Colonic mucosa (tissue), 4 donors: Measurements from ENCODE around the gene SBK3. TPM values are rescaled to one million over a fixed set of nuclear protein-coding genes. Genes with fewer than 3 reads are reported as not detected.

Source experiments
- DNase-seq: peaks from one replicate; pipeline ENCODE4 v3.0.0-alpha.2; 2020
- H3K27ac ChIP-seq: fragments of 200-600 bp; one replicate; pipeline ENCODE4 v1.8.0; 2021
- H3K27me3 ChIP-seq: fragments of 200-600 bp; one replicate; pipeline ENCODE4 v1.8.0; 2021
- H3K36me3 ChIP-seq: fragments of 200-600 bp; one replicate; pipeline ENCODE4 v1.8.0; 2021
- H3K4me1 ChIP-seq: fragments of 200-600 bp; one replicate; pipeline ENCODE4 v1.8.0; 2021; ENCODE audit warnings: mild to moderate bottlenecking
- H3K4me3 ChIP-seq: fragments of 200-600 bp; one replicate; pipeline ENCODE4 v1.8.0; 2021
- H3K9ac ChIP-seq, 2 donors: one replicate each; pipeline ENCODE4 v1.7.0; 2013; ENCODE audit warnings: control low read depth in 2 of 2, low read depth in 2 of 2, low read length in 2 of 2
- H3K9me3 ChIP-seq: fragments of 200-600 bp; one replicate; pipeline ENCODE4 v1.8.0; 2021
- CTCF ChIP-seq: fragments of 200-600 bp; IDR thresholded peaks from one replicate; pipeline ENCODE4 v1.8.0; 2022; ENCODE audit warnings: antibody characterized with exemption, mild to moderate bottlenecking
- intact Hi-C: fragments of 100-400 bp; cut with DNase I; formaldehyde crosslinking; loops from one replicate; pipeline ENCODE4 v1.14.1; 2022
- total RNA-seq, 2 donors: library from RNA; stranded (reverse); fragmentation: NEBNext Ultra II Directional in 1 of 2; extraction: Animal tissue kit (Norgen Biotek cat#: 25700) in 1 of 2; gene quantifications; one replicate each; pipeline ENCODE4 v1.2.1, GENCODE V29; 2021
- donor health status: healthy.
- donor health status: DM: no; HTN: no; CAD: no.
- donor health status: DM: no; HTN: no; CAD: no.

Gene SBK3
- not detected for total RNA-seq

- no peak for DNase-seq
- Histone ChIP-seq H3K36me3 (no peaks in the 10 kb centered on the region), H3K27me3 (no peaks in the 10 kb centered on the region), H3K9me3 (no peaks in the 10 kb centered on the region), H3K27ac (no peak within 1 kb of the TSS), H3K4me1 (no peaks in the 10 kb centered on the region), H3K4me3 (no peak within 1 kb of the TSS), H3K9ac (no peak within 1 kb of the TSS)
- intact Hi-C loops: no loop called here
- no peak for TF ChIP-seq CTCF
These were observed at the start of gene SBK3 for GRCh38 chr19:55545443-55545842. Gene SBK3 (minus strand): TSS chr19:55545543. CDS start chr19:55545543, 0 bp downstream.

- H3K4me3 ChIP-seq: no peak overlapping the region
- no peak overlapping the region for H3K9ac ChIP-seq
- TF ChIP-seq CTCF: no peak
- intact Hi-C loops: no loop called here
- no peak overlapping the region for H3K27ac ChIP-seq
- no peaks in the 10 kb centered on the region for H3K9me3 ChIP-seq
- H3K27me3 ChIP-seq: no peaks in the 10 kb centered on the region
- no peaks in the 10 kb centered on the region for H3K36me3 ChIP-seq
- no peak for DNase-seq
- H3K4me1 ChIP-seq: no peaks in the 10 kb centered on the region
These were observed 47.9 kb upstream of the SBK3 start for GRCh38 chr19:55593096-55593772.

- Histone ChIP-seq H3K4me3 (no peak overlapping the region), H3K4me1 (no peaks in the 10 kb centered on the region), H3K9ac (no peak overlapping the region), H3K27ac (no peak overlapping the region), H3K27me3 (no peaks in the 10 kb centered on the region), H3K9me3 (no peaks in the 10 kb centered on the region), H3K36me3 (no peaks in the 10 kb centered on the region)
- no peak for DNase-seq
- no peak for TF ChIP-seq CTCF
- intact Hi-C loops: no loop called here
These were observed 47.2 kb upstream of the SBK3 start for GRCh38 chr19:55592391-55593090.

- no peak for DNase-seq
- Histone ChIP-seq H3K4me3 (no peak overlapping the region), H3K9ac (no peak overlapping the region), H3K36me3 (no peaks in the 10 kb centered on the region), H3K27me3 (no peaks in the 10 kb centered on the region), H3K27ac (no peak overlapping the region), H3K9me3 (no peaks in the 10 kb centered on the region), H3K4me1 (peaks cover 3% of the 10 kb centered on the region)
- no peak for TF ChIP-seq CTCF
- intact Hi-C loops: no loop called here
These were observed 46.2 kb upstream of the SBK3 start for GRCh38 chr19:55591555-55591954.

- H3K36me3 ChIP-seq: no peaks in the 10 kb centered on the region
- TF ChIP-seq CTCF: no peak
These were observed 45.3 kb upstream of the SBK3 start for GRCh38 chr19:55590617-55591016.

More at GRCh38 chr19:55590617-55591016, 45.3 kb upstream of the SBK3 start:
- peak; percentile 45 for DNase-seq
- intact Hi-C loops: no loop called here
- Histone ChIP-seq H3K27ac (no peak overlapping the region), H3K9me3 (no peaks in the 10 kb centered on the region), H3K4me3 (no peak overlapping the region), H3K4me1 (peaks cover 3% of the 10 kb centered on the region), H3K9ac (no peak overlapping the region), H3K27me3 (no peaks in the 10 kb centered on the region)
